ENCODE measurements around the gene NIN.

Gene NIN

GRCh38 chr14:50785457-50786063 lies 45.4 kb downstream of the NIN start:
- DNase-seq: no peak

- no peak for DNase-seq
Observed at GRCh38 chr14:50784683-50785456, 46.1 kb downstream of the NIN start.

- DNase-seq: no peak
Observed at GRCh38 chr14:50783563-50783962, 47.4 kb downstream of the NIN start.

GRCh38 chr14:50780393-50780792 lies 50.6 kb downstream of the NIN start:
- no peak for DNase-seq

- no peak for DNase-seq
Observed at GRCh38 chr14:50778721-50779483, 52.1 kb downstream of the NIN start.

GRCh38 chr14:50776522-50776921 lies 54.4 kb downstream of the NIN start:
- DNase-seq: no peak

GRCh38 chr14:50775357-50775756 lies 55.6 kb downstream of the NIN start:
- no peak for DNase-seq

GRCh38 chr14:50774542-50775267 lies 56.3 kb downstream of the NIN start:
- DNase-seq: no peak

GRCh38 chr14:50773632-50774541 lies 57.1 kb downstream of the NIN start:
- peak; percentile 25 for DNase-seq

- no peak for DNase-seq
Observed at GRCh38 chr14:50772412-50772811, 58.5 kb downstream of the NIN start.

- no peak for DNase-seq
Observed at GRCh38 chr14:50770586-50770985, 60.4 kb downstream of the NIN start.

- DNase-seq: no peak
Observed at GRCh38 chr14:50769863-50770500, 61.0 kb downstream of the NIN start.

GRCh38 chr14:50768680-50769079 lies 62.3 kb downstream of the NIN start:
- DNase-seq: no peak

GRCh38 chr14:50766338-50766886 lies 64.5 kb downstream of the NIN start:
- DNase-seq: no peak

- DNase-seq: no peak
Observed at GRCh38 chr14:50763382-50764007, 67.5 kb downstream of the NIN start.

- DNase-seq: no peak
Observed at GRCh38 chr14:50762931-50763300, 68.0 kb downstream of the NIN start.

GRCh38 chr14:50762001-50762930 lies 68.7 kb downstream of the NIN start:
- no peak for DNase-seq

GRCh38 chr14:50759800-50760543 lies 71.0 kb downstream of the NIN start:
- no peak for DNase-seq

- no peak for DNase-seq
Observed at GRCh38 chr14:50758945-50759344, 72.0 kb downstream of the NIN start.

Data from NCI-H748 treated with DMSO at 0.1 percent for 48 hours (cell line).